Liver (tissue), 9 donors: ENCODE results near the gene YPEL3. TPM values are rescaled to one million over a fixed set of nuclear protein-coding genes. Genes with fewer than 3 reads are reported as not detected.

Experiments used
- DNase-seq: peaks from one replicate; pipeline ENCODE4 v3.0.0-alpha.2; 2017; ENCODE audit warnings: low spot score
- H3K27ac ChIP-seq, 2 donors: one replicate each; pipeline ENCODE4 v1.7.0; 2013; ENCODE audit warnings: inconsistent platforms in 2 of 2, low read length in 2 of 2, control low read depth in 1 of 2, low read depth in 1 of 2, mild to moderate bottlenecking in 1 of 2
- H3K27me3 ChIP-seq, 4 donors: one replicate each; pipeline versions ENCODE4 v1.6.1 to v1.7.0; 2013; ENCODE audit warnings: low read length in 3 of 4, inconsistent platforms in 1 of 4, mild to moderate bottlenecking in 1 of 4, moderate library complexity in 1 of 4; ENCODE audit not compliant: control insufficient read depth in 4 of 4, insufficient read depth in 4 of 4
- H3K36me3 ChIP-seq, 4 donors: one replicate each; pipeline versions ENCODE4 v1.6.1 to v1.7.0; 2013; ENCODE audit warnings: low read length in 3 of 4, mild to moderate bottlenecking in 3 of 4, low read depth in 1 of 4, moderate library complexity in 1 of 4; ENCODE audit not compliant: control insufficient read depth in 4 of 4, insufficient read depth in 3 of 4
- H3K4me1 ChIP-seq, 4 donors: one replicate each; pipeline versions ENCODE4 v1.6.1 to v1.7.0; 2013; ENCODE audit warnings: low read length in 3 of 4, mild to moderate bottlenecking in 3 of 4, moderate library complexity in 1 of 4; ENCODE audit not compliant: control insufficient read depth in 4 of 4, insufficient read depth in 4 of 4
- H3K4me3 ChIP-seq, 3 donors: one replicate each; pipeline versions ENCODE4 v1.6.1 to v1.7.0; 2013; ENCODE audit warnings: low read length in 3 of 3, control low read depth in 1 of 3, low read depth in 1 of 3, mild to moderate bottlenecking in 1 of 3
- H3K9ac ChIP-seq, 2 donors: one replicate each; pipeline ENCODE4 v1.7.0; 2013; ENCODE audit warnings: low read length in 2 of 2, mild to moderate bottlenecking in 2 of 2, moderate library complexity in 2 of 2, control low read depth in 1 of 2, low read depth in 1 of 2
- H3K9me3 ChIP-seq, 4 donors: one replicate each; pipeline versions ENCODE4 v1.6.1 to v1.7.0; 2013; ENCODE audit warnings: low read length in 3 of 4; ENCODE audit not compliant: control insufficient read depth in 4 of 4
- ATF3 ChIP-seq: IDR thresholded peaks from 2 replicates; pipeline ENCODE4 v1.6.1; 2016; ENCODE audit warnings: antibody characterized with exemption
- CTCF ChIP-seq: fragments of 150-350 bp; IDR thresholded peaks from 2 replicates; pipeline ENCODE4 v1.5.1; 2017; ENCODE audit warnings: improper control_type of control experiment, low read depth, low read length; ENCODE audit not compliant: missing input control
- EGR1 ChIP-seq, 2 donors: IDR thresholded peaks; 2 replicates each; pipeline ENCODE4 v1.6.1; 2016 to 2018; ENCODE audit warnings: antibody characterized with exemption in 2 of 2, low read depth in 2 of 2
- FOXA1 ChIP-seq: IDR thresholded peaks from 2 replicates; pipeline ENCODE4 v1.6.1; 2016; ENCODE audit warnings: antibody characterized with exemption
- FOXA2 ChIP-seq: IDR thresholded peaks from 2 replicates; pipeline ENCODE4 v1.6.1; 2016; ENCODE audit warnings: antibody characterized with exemption
- GABPA ChIP-seq, 2 donors: IDR thresholded peaks in 1 of 2; conservative IDR thresholded peaks in 1 of 2; 2 replicates each; pipeline ENCODE4 v1.6.1; 2016; ENCODE audit warnings: antibody characterized with exemption in 2 of 2, mild to moderate bottlenecking in 1 of 2, moderate library complexity in 1 of 2
- HNF4A ChIP-seq, 2 donors: conservative IDR thresholded peaks; 2 replicates each; pipeline ENCODE4 v1.6.1; 2016; ENCODE audit warnings: antibody characterized with exemption in 2 of 2, mild to moderate bottlenecking in 2 of 2
- HNF4G ChIP-seq: IDR thresholded peaks from 2 replicates; pipeline ENCODE4 v1.6.1; 2016; ENCODE audit warnings: antibody characterized with exemption
- JUND ChIP-seq, 2 donors: IDR thresholded peaks; 2 replicates each; pipeline ENCODE4 v1.6.1; 2016; ENCODE audit warnings: antibody characterized with exemption in 2 of 2
- MAX ChIP-seq: IDR thresholded peaks from 2 replicates; pipeline ENCODE4 v1.6.1; 2016; ENCODE audit warnings: antibody characterized with exemption
- NR2F2 ChIP-seq: IDR thresholded peaks from 2 replicates; pipeline ENCODE4 v1.6.1; 2016; ENCODE audit warnings: antibody characterized with exemption
- RAD21 ChIP-seq, 2 donors: IDR thresholded peaks; 2 replicates each; pipeline ENCODE4 v1.6.1; 2016; ENCODE audit warnings: antibody characterized with exemption in 2 of 2, mild to moderate bottlenecking in 2 of 2
- REST ChIP-seq: IDR thresholded peaks from 2 replicates; pipeline ENCODE4 v1.6.1; 2016; ENCODE audit warnings: antibody characterized with exemption, mild to moderate bottlenecking
- RXRA ChIP-seq, 2 donors: IDR thresholded peaks; 2 replicates each; pipeline ENCODE4 v1.6.1; 2017 to 2018; ENCODE audit warnings: antibody characterized with exemption in 2 of 2, mild to moderate bottlenecking in 1 of 2
- SP1 ChIP-seq: IDR thresholded peaks from 2 replicates; pipeline ENCODE4 v1.6.1; 2018; ENCODE audit warnings: antibody characterized with exemption, mild to moderate bottlenecking
- TAF1 ChIP-seq: conservative IDR thresholded peaks from 2 replicates; pipeline ENCODE4 v1.6.1; 2016; ENCODE audit warnings: antibody characterized with exemption, mild to moderate bottlenecking
- YY1 ChIP-seq: IDR thresholded peaks from 2 replicates; pipeline ENCODE4 v1.6.1; 2016; ENCODE audit warnings: antibody characterized with exemption, mild to moderate bottlenecking
- ZBTB33 ChIP-seq: IDR thresholded peaks from 2 replicates; pipeline ENCODE4 v1.6.1; 2016; ENCODE audit warnings: antibody characterized with exemption
- WGBS: extraction: QIAGEN DNeasy Blood & Tissue Kit; methylation state at CpG from one replicate; pipeline ENCODE4 v1.1.7; 2013; 5-methylcytosine and 5-hydroxymethylcytosine counted together
- polyA plus RNA-seq, 2 donors: library from polyadenylated mRNA; stranded (reverse) in 1 of 2; unstranded in 1 of 2; fragments of 200-250 nt in 1 of 2; fragments of >200 nt in 1 of 2; fragmentation: Nextera tagmentation in 1 of 2; extraction: Ambion mirVana in 1 of 2; gene quantifications; one replicate each; pipeline versions ENCODE4 v1.2.1 to v1.2.3, GENCODE V29; 2013 to 2015
- total RNA-seq, 2 donors: library from RNA; depleted of rRNA; stranded (reverse); fragments of >200 nt; gene quantifications; one replicate each; pipeline ENCODE4 v1.2.3, GENCODE V29; 2014
- donor health status: healthy.
- donor health status: healthy.
- donor health status: healthy.
- donor health status: healthy.
- donor health status: healthy.

The YPEL3 gene
- total and polyA plus RNA-seq, 4 donors, result 10.5 to 42.7 (median 24.5) TPM

DNA sequence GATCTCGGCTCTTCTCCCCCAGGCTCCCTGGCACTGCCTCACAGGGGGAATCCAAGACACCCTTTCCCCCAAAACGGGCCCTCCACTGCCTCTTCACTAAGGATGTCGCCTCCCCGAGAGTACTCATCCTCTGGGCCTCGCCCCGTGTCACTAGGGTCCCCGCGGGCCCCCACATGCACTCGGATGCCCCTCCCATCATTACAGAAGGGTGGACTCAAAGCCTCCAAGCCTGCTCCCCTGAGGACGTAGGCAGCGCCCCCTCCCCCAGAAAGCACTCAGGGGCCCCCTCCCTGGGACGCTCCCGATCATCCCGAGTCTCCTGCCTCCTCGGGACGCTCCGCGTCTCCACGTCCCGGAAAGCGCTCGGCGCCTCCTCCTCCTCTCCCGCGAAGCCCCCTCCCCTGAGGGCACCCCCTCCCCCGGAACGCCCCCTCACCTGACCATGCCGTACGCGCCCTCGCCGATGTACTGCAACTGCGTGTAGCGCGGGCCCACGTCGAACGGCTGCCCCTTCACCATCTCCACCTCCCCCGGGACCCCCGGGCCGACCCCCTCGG lies 26.7 kb upstream of the YPEL3 start:
- peaks cover 4 to 13% (median 8%) of the 10 kb centered on the region in 4 donors for H3K4me1 ChIP-seq
- H3K9ac ChIP-seq, result peak overlapping the region; percentile 18 to 77
- H3K36me3 ChIP-seq, result peaks cover 1 to 5% (median 3%) of the 10 kb centered on the region in 4 donors
- H3K4me3 ChIP-seq, result peak overlapping the region; percentile 69 to 90 (median 75)
- peak; percentile 36 for DNase-seq
- H3K27me3 ChIP-seq, result no peaks in the 10 kb centered on the region
- H3K9me3 ChIP-seq, result no peaks in the 10 kb centered on the region
- TF ChIP-seq SP1 (no peak), NR2F2 (no peak), RXRA (IDR thresholded peaks at IDR 0.05) (no peak), EGR1 (IDR thresholded peaks at IDR 0.05; ENCODE audit: low read depth in 2 of 2) (no peak), TAF1 (no peak), GABPA (IDR thresholded peaks at IDR 0.05 in 1 of 2, conservative IDR thresholded peaks at IDR 0.05 in 1 of 2) (no peak), RAD21 (IDR thresholded peaks at IDR 0.05) (no peak), HNF4A (conservative IDR thresholded peaks at IDR 0.05) (no peak), JUND (IDR thresholded peaks at IDR 0.05) (no peak), REST (no peak), ZBTB33 (no peak), HNF4G (no peak), CTCF (no peak), ATF3 (no peak), FOXA2 (no peak), MAX (no peak), YY1 (no peak), FOXA1 (no peak)
- peak overlapping the region; percentile 89 to 94 for H3K27ac ChIP-seq
- WGBS, result 3% methylated on average over 42 of the region's 42 CpGs
